ENCODE measurements around the gene ACTN2.

GRCh38 chr1:236689713-236690569 is 3.6 kb downstream of the ACTN2 start:
- no peak for TF ChIP-seq PATZ1 (CRISPR knock-in tag; IDR thresholded peaks at IDR 0.05; ENCODE audit: borderline replicate concordance)
- TF ChIP-seq ZFP30 (CRISPR knock-in tag; IDR thresholded peaks at IDR 0.05) = no peak
- no peak for TF ChIP-seq ZNF8 (CRISPR knock-in tag; IDR thresholded peaks at IDR 0.05)
- TF ChIP-seq OSR1 (CRISPR knock-in tag; IDR thresholded peaks at IDR 0.05) = no peak
- TF ChIP-seq RARB (CRISPR knock-in tag; IDR thresholded peaks at IDR 0.05) = no peak
- TF ChIP-seq GLIS3 (CRISPR knock-in tag; IDR thresholded peaks at IDR 0.05) = no peak
- no peak for TF ChIP-seq ARNTL (CRISPR knock-in tag; IDR thresholded peaks at IDR 0.05; ENCODE audit: borderline replicate concordance, low read depth)
- TF ChIP-seq PPARA (CRISPR knock-in tag; IDR thresholded peaks at IDR 0.05; ENCODE audit: borderline replicate concordance) = no peak
- no peak for TF ChIP-seq ZC3H10 (CRISPR knock-in tag; IDR thresholded peaks at IDR 0.05)
